Endodermal cell (in vitro differentiated cells): ENCODE measurements around the gene SBF2. TPM values are rescaled to one million over a fixed set of nuclear protein-coding genes. Genes with fewer than 3 reads are reported as not detected.
"Not testable (repeated sequence)": the region's sequence is repeated elsewhere in the genome, so short reads cannot be mapped to it uniquely, and the experiment has no call there.

Experiments
- DNase-seq: peaks from one replicate; pipeline ENCODE4 v3.0.0-alpha.2; 2017
- H3K27ac ChIP-seq: 2 replicates; pipeline ENCODE4 v1.5.1; 2013; ENCODE audit warnings: mild to moderate bottlenecking, low read depth, low read length, moderate library complexity
- H3K27me3 ChIP-seq: 2 replicates; pipeline ENCODE4 v1.6.1; 2013; ENCODE audit warnings: mild to moderate bottlenecking, low read length, moderate library complexity; ENCODE audit not compliant: insufficient read depth, control insufficient read depth, poor library complexity, severe bottlenecking
- H3K36me3 ChIP-seq: 2 replicates; pipeline ENCODE4 v1.7.0; 2013; ENCODE audit warnings: mild to moderate bottlenecking, low read length, moderate library complexity; ENCODE audit not compliant: control insufficient read depth, insufficient read depth
- H3K4me1 ChIP-seq: one replicate; pipeline ENCODE4 v1.7.0; 2013; ENCODE audit warnings: low read length; ENCODE audit not compliant: control insufficient read depth, insufficient read depth
- H3K4me3 ChIP-seq: 2 replicates; pipeline ENCODE4 v1.5.1; 2013; ENCODE audit warnings: mild to moderate bottlenecking, low read length, moderate library complexity
- H3K9ac ChIP-seq: 2 replicates; pipeline ENCODE4 v1.6.1; 2013; ENCODE audit warnings: mild to moderate bottlenecking, low read length, moderate library complexity; ENCODE audit not compliant: poor library complexity, severe bottlenecking; ENCODE audit errors: extremely low read depth
- H3K9me3 ChIP-seq: 2 replicates; pipeline ENCODE4 v1.6.1; 2013; ENCODE audit warnings: mild to moderate bottlenecking, low read length, moderate library complexity; ENCODE audit not compliant: control insufficient read depth
- H3K27ac Mint-ChIP-seq: 2 replicates; pipeline ENCODE4 v1.8.0; 2020; ENCODE audit warnings: mixed read lengths
- H3K27me3 Mint-ChIP-seq: 2 replicates; pipeline ENCODE4 v1.8.0; 2021; ENCODE audit warnings: mild to moderate bottlenecking, mixed read lengths; ENCODE audit not compliant: insufficient read depth
- H3K36me3 Mint-ChIP-seq: 2 replicates; pipeline ENCODE4 v1.8.0; 2020; ENCODE audit warnings: low read depth, mixed read lengths
- H3K4me1 Mint-ChIP-seq: 2 replicates; pipeline ENCODE4 v1.8.0; 2020; ENCODE audit warnings: mixed read lengths
- H3K4me3 Mint-ChIP-seq: 2 replicates; pipeline ENCODE4 v1.8.0; 2020; ENCODE audit warnings: mild to moderate bottlenecking, moderate library complexity, mixed read lengths
- H3K9me3 Mint-ChIP-seq: 2 replicates; pipeline ENCODE4 v1.8.0; 2020; ENCODE audit warnings: mild to moderate bottlenecking, mixed read lengths
- WGBS, 2 experiments: methylation state at CpG; one replicate each; pipeline versions ENCODE4 v1.1.5 to v1.1.7; 2013; ENCODE audit warnings: missing lambda C conversion rate in 2 of 2, mixed read lengths in 1 of 2; ENCODE audit not compliant: insufficient coverage in 1 of 2, insufficient read length in 1 of 2; 5-methylcytosine and 5-hydroxymethylcytosine counted together
- total RNA-seq, 2 donors: library from RNA; stranded (reverse); fragmentation: NEBNext Ultra II Directional in 1 of 2; extraction: Animal tissue kit (Norgen Biotek cat#: 25700) in 1 of 2; gene quantifications; 2 replicates in 1 of 2; 3 replicates in 1 of 2; pipeline ENCODE4 v1.2.1, GENCODE V29; 2021
- TF ChIP-seq, protein P1 (sequence below): fragments of 200-600 bp; sonication (generic); conservative IDR thresholded peaks from 2 replicates; pipeline ENCODE4 v1.5.0; 2021; ENCODE audit warnings: antibody characterized with exemption, mild to moderate bottlenecking

Gene SBF2
- total RNA-seq, 2 donors from 2014 or later, result 27.1 to 32.5 TPM

DNA sequence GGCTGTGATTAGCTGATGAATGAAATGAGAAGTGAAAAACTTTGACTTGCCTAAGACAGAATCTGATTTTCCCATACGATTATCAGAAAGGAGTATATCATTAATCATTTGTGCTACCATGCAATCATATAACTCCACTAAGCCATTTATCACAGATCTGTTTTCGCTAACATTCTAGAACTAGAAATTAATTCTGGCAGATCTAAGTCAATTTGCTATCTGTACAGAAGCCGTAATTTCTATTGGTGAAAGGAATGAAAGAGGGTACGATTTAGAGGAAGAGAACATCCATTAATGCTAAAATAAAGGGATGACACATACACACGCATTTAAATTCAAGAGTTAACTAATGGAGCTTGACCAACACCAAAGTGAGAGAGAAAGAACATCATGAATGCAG lies 201.6 kb downstream of the SBF2 start:
- Histone ChIP-seq H3K27ac (no peak overlapping the region), H3K4me1 (no peaks in the 10 kb centered on the region), H3K4me3 (no peak overlapping the region), H3K9ac (no peak overlapping the region), H3K27me3 (no peaks in the 10 kb centered on the region), H3K36me3 (no peaks in the 10 kb centered on the region), H3K9me3 (no peaks in the 10 kb centered on the region)
- Mint-ChIP-seq H3K4me3 (no peak overlapping the region), H3K27me3 (no peaks in the 10 kb centered on the region), H3K27ac (no peak overlapping the region), H3K4me1 (no peaks in the 10 kb centered on the region), H3K9me3 (no peaks in the 10 kb centered on the region), H3K36me3 (no peaks in the 10 kb centered on the region)
- TF ChIP-seq, protein P1, sequence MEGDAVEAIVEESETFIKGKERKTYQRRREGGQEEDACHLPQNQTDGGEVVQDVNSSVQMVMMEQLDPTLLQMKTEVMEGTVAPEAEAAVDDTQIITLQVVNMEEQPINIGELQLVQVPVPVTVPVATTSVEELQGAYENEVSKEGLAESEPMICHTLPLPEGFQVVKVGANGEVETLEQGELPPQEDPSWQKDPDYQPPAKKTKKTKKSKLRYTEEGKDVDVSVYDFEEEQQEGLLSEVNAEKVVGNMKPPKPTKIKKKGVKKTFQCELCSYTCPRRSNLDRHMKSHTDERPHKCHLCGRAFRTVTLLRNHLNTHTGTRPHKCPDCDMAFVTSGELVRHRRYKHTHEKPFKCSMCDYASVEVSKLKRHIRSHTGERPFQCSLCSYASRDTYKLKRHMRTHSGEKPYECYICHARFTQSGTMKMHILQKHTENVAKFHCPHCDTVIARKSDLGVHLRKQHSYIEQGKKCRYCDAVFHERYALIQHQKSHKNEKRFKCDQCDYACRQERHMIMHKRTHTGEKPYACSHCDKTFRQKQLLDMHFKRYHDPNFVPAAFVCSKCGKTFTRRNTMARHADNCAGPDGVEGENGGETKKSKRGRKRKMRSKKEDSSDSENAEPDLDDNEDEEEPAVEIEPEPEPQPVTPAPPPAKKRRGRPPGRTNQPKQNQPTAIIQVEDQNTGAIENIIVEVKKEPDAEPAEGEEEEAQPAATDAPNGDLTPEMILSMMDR, result no peak
- DNase-seq, result no peak
- 95 to 100% methylated on average over 2 to 5 of the region's 5 CpGs for WGBS, 2 experiments

DNA sequence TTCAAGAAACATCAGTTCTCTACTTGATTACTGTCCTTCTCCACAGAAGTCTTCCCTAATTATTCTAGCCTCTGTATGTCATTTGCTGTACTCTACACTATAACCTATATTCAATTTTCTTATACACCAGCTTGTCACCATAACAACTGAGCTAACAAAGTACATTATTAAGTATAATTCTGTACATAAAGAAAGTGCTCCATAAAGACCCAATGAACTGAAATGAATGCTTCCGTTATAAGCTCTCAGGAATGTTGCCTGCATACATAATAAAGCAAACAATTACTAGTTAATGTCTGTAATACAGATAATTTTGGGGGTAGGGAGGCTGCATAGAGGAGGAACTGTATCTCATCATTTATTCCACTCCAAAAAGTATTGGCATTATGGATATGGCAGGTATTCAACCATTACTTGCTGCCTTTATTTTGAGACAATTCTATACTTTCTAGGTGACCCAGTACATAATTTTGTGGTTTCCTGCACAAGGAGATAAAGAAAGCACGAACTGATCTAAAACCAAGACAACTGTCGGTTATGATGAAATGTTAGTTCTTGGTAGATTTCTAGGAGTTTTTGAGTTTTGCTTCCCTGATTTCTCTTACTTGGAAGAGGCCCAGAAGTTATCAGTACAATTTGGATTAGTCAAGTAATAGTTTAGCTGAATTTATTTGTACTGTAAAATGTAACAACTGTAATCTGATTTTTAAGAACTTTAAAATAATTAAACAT lies 202.5 kb downstream of the SBF2 start:
- Histone ChIP-seq H3K27ac (no peak overlapping the region), H3K36me3 (no peaks in the 10 kb centered on the region), H3K4me3 (no peak overlapping the region), H3K9ac (no peak overlapping the region), H3K9me3 (no peaks in the 10 kb centered on the region), H3K27me3 (no peaks in the 10 kb centered on the region), H3K4me1 (no peaks in the 10 kb centered on the region)
- Mint-ChIP-seq H3K9me3 (no peaks in the 10 kb centered on the region), H3K27me3 (no peaks in the 10 kb centered on the region), H3K27ac (no peak overlapping the region), H3K36me3 (no peaks in the 10 kb centered on the region), H3K4me3 (no peak overlapping the region), H3K4me1 (peaks cover 4% of the 10 kb centered on the region)
- DNase-seq, result no peak
- 92 to 100% methylated on average over 1 to 2 of the region's 3 CpGs for WGBS, 2 experiments
- TF ChIP-seq, protein P1, result no peak

DNA sequence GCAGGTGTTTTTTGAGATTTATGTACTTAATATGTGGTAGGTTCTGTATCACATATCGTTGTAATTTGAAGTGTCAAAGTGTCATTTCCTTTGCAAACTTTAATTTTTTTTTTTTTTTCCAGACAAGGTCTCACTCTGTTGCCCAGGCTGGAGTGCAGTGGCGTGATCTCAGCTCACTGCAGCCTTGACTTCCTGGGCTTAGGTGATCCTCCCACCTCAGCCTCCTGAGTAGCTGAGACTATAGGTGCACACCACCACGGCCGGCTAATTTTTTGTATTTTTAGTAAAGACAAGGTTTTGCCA lies 206.1 kb downstream of the SBF2 start:
- H3K4me3 ChIP-seq, H3K9me3 Mint-ChIP-seq, H3K4me3 Mint-ChIP-seq, H3K27ac Mint-ChIP-seq, H3K27me3 Mint-ChIP-seq, H3K36me3 Mint-ChIP-seq, H3K36me3 ChIP-seq, H3K9ac ChIP-seq, H3K27ac ChIP-seq, H3K9me3 ChIP-seq, H3K4me1 ChIP-seq, DNase-seq, H3K27me3 ChIP-seq, H3K4me1 Mint-ChIP-seq: not testable (repeated sequence)
- 73 to 100% methylated on average over 1 to 4 of the region's 4 CpGs for WGBS, 2 experiments
